GM20431 (cell line): ENCODE results near the gene NUBPL.

Source experiments
- in situ Hi-C: fragments of 300-500 bp; cut with MseI, MboI; formaldehyde crosslinking; loops from one replicate; pipeline ENCODE4 v1.15.0; 2020; ENCODE audit warnings: low sequenced_read_pairs; ENCODE audit not compliant: unreplicated experiment

NUBPL gene

DNA sequence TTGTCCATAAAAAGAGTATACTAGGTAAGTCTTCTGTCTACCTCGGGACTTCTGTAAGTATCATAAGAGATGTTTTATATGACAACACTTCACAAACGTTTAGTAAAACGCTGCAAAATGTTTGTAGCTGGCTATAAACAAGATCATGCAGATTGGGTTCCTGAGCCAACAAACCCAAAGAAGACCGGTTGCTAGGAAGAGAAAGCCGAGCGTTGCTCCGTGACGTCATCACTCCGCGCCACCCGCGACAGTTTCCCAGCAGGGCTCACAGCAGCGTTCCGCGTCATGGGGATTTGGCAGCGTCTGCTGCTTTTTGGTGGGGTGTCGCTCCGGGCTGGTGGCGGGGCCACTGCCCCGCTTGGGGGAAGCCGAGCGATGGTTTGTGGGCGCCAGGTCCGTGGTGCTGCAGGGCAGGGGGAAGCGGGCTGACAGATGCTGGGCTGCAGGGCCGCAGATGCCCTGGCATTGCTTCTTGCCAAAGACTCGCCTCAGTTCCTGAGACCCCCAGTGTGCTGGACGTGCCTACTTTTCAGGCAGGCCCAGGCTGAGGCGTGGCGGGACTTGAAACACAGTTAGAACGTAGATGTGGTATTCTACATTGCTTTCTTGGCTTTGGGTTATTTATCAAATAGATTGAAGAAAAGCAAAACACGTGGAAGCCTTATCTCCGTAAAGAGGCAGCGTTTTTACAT lies at the start of gene NUBPL:
Gene NUBPL, plus strand, starts transcription at position 250 of the 692 bp plus-strand sequence. Its CDS starts 36 bp downstream, at position 286.
- in situ Hi-C loops, result no loop called here

DNA sequence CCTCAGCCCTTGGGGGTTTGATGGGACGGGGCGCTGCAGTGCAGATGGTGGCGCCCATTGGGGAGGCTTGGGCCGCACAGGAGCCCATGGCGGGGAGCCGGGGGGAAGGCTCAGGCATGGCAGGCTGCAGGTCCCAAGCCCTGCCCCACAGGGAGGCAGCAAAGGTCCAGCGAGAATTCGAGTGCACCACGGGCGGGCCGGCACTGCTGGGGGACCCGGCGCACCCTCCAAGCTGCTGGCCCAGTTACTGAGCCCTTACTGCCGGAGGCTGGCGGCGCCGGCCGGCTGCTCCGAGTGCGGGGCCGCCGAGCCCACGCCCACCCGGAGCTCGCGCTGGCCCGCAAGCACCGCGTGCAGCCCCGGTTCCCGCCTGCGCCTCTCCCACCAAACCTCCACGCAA lies 34.1 kb upstream of the NUBPL start:
- in situ Hi-C loops, result no loop called here

DNA sequence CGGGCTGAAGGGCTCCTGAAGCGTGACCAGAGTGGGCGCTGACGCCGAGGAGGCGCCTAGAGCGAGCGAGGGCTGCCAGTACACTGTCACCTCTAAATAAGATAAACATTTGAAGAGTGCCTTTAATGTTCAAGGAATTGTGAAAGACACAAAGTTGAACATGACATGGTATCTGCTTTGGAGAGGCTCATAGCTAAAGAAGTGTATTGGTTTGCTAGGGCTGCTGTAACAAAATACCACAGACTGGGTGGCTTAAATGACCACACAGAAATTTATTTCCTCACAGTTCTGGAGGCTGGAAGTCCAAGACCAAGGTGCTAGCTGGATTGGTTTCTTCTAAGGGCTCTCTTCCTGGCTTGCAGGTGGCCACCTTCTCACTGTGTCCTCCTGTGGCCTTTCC lies 33.7 kb upstream of the NUBPL start:
- in situ Hi-C loops, result no loop called here

- in situ Hi-C loops, result no loop called here
These were observed 32.2 kb upstream of the NUBPL start for GRCh38 chr14:31529053-31529452.

DNA sequence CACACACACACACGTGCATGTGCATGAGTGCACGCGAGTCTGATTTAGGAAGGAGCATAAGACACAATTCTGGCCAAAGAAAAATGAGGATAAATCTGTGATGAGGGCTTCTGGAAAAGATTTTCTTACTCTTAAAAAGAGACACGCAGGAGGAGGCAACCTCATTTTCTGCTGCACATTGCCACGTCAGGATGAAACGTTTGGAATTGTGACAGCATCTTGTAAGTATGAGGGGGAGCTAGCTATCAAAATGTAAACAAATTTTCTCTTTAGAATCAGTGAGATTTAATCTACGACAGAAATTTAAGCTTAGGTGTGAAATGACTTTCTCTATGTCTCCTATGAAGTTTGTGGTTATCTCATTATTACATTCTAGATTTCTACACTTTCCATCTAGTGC lies 31.1 kb upstream of the NUBPL start:
- in situ Hi-C loops, result no loop called here

DNA sequence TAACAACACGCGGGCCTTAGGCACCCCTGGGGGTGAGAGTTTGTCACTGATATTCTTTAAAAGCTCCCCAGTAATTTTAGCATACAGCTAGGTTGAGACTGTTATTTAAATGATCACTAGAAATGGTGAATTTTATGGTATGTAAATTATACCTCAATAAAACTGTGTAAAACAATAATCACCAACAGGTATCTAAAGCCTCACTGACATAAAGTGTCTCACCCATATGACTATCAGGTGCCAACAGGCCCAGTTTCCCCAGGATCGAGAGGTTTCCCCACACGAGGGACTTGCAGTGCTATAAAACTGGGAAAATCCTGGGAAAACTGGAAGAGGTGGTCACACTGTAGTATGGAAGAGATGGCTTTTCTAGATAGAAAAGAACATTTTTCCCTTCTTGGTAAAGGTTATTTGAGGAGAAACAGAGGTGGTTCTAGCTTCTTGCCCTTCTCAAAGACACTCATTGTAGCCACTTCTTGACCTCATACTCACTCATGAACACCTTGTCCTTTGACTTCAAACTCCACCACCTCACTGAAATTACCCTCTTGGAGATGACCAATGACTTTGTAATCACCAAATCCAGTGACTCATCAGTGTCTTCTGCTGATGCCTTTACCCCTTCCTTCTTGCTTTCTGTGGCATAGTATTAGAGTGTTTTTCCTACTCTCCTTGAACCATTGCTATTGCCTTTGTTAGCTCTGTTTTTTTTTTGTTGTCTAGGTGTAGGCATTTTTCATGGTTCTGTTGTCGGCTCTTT lies 24.8 kb upstream of the NUBPL start:
- in situ Hi-C loops, result no loop called here

- in situ Hi-C loops, result no loop called here
These were observed 19.5 kb upstream of the NUBPL start for GRCh38 chr14:31541702-31542101.

DNA sequence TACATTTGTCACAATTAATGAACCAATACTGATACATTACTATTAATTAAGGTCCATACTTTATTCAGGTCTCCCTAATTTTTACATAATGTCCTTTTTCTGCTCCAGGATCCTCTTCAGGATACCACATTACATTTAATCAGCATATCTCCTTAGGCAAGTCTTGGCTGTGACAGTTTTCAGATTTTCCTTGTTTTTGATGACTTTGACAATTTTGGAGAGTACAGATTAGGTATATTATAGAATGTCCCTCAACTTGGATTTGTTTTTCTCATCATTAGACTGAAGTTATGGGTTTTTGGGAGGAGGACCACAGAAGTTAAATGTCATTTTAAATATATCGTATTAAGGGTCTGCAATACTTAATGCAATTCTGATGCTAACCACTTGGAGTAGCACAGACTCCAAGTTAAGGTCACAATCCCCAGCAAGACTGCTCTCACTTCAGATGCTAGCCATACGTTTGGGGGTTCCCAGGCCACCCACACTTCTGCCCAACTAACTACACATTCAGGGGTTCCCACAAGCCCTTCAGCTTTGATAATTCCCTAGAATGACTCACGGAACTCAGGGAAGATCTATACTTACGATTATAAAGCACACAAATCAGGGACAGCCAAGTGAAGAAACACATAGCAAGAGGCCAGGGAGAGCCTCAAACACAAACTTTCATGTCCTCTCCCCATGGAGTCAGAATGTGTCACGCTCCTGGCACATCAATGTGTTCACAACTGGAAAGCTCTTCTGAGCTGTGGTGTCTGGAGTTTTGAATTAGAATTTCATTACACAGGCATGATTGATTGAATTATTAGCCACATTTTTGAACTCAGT lies 17.0 kb upstream of the NUBPL start:
- in situ Hi-C loops, result no loop called here

- in situ Hi-C loops, result no loop called here
These were observed 16.4 kb upstream of the NUBPL start for GRCh38 chr14:31544816-31545215.

DNA sequence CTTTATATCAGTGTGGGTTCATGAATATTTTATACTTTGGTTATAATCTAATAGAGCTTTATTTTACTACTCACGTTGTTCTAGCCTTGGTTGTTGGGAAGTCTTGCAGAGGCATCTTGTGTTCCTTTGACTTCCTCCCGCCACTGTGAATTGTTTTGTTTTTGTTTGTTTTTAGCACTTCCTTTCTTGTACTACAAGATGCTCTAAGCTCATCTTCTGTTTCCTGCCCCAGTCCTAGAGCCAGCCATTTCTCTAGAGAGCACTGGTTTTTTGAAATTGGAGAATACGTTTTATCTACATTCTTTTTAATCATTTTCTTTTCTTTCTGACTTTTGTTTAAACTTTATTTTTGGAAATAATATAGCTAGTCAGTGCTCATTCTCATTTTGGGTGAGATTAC lies 15.9 kb upstream of the NUBPL start:
- in situ Hi-C loops, result no loop called here

DNA sequence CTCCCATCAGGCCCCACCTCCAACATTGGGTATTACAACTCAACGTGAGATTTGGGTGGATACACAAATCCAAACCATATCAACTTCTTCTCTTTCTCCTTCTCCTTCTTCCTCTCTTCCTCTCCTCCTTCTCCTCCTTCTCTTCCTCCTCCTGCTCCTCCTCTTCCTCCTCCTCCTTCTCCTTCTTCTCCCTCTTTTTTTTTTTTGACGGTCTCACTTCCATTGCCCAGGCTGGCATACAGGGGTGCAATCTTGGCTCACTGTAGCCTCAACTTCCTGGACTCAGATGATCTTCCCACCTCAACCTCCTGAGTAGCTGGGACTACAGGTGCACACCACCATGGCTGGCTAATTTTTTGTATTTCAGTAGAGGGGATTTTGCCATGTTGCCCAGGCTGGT lies 11.4 kb upstream of the NUBPL start:
- in situ Hi-C loops, result no loop called here

DNA sequence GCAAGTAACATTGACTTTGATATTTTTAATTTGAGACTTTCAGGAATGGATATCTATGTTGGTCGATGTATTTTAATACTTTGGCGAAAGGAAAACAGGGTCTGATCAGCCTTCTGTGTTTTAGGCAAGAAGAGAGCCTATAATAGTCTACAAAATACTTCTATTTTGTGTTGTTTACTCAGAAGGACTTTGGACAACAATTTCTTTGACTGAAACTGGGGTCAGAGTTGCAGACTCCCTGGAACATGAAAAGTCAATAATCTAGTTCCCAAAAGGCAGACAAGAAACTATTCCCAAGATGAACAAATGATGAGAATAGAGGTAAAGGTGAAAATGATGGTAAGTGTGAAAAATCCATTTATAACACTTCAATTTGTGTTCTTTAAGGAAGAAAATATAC lies 10.6 kb upstream of the NUBPL start:
- in situ Hi-C loops, result no loop called here

DNA sequence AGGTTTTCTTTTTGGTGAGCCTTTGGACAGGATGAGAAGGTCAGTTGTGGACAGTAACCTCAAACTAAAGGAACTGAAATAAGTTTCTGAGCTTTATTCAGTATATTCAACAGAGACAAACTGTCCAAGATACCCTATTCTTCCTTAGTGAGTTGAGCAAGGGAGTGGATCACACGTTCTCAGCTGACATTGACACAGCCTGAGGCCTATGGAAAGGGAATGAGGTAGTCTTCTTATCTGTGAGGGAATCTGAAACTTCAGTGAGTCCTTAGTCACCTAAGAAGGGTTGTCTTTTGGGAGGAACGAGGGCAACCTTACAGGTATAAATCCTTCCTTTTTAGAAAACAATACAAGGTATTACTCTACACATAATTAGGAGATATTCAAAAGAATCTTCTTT lies 5.0 kb upstream of the NUBPL start:
- in situ Hi-C loops, result no loop called here

DNA sequence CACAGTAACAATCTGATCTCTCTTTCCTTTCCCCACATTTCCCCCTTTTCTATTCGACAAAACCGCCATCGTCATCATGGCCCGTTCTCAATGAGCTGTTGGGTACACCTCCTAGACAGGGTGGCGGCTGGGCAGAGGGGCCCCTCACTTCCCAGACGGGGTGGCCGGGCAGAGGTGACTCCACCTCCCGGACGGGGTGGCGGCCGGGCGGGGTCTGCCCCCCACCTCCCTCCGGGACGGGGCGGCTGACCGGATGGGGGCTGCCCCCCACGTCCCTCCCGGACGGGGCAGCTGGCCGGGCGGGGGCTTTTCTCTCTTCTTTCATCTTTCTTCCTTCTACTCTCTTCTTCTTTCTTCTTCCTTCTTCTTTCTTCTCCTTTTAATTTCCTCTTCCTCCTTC lies 1.3 kb upstream of the NUBPL start:
- in situ Hi-C loops, result no loop called here

DNA sequence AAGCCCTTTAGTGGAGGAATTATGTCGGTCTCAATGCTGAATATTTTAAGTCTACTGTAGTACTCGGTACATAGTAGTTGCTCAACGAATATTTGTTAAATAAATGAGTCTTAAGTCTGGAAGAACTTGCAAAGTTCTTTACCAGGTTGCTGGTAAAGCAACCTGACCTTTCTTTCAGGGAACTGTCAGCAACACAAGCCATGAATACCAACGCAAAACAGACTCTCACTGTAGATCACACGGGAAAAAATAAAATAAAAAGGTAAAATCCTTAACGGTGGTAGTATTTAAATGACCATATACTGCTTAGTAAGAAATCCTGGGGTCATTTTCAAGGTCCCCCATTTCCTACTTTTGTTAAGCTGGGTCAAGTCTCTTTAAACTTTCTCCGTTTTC lies 447 bp upstream of the NUBPL start:
- in situ Hi-C loops, result no loop called here

GRCh38 chr14:31564194-31564593 lies 3.0 kb downstream of the NUBPL start:
- in situ Hi-C loops, result no loop called here

GRCh38 chr14:31566456-31566855 lies 5.3 kb downstream of the NUBPL start:
- in situ Hi-C loops, result no loop called here

- in situ Hi-C loops, result no loop called here
These were observed 6.5 kb downstream of the NUBPL start for GRCh38 chr14:31567655-31568054.

DNA sequence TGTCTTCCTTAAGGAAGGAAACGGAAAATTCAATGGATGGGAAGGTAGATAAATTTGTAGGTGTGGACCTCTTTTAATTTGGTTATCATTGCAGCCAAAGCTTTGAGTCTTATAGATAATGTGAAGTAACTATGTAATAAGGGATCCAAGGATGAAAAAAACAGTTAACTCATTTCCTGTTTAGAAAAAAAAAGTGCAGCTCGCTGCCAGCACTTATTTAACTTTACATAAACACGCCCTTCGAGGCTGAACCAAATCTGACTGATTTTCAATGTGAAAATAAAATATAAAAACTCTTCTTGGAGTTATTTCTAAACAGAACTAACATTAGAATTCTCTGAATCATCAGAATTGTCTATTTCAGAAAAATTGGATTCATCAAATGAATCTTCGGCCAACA lies 7.0 kb downstream of the NUBPL start:
- in situ Hi-C loops, result no loop called here

GRCh38 chr14:31568671-31569070 lies 7.5 kb downstream of the NUBPL start:
- in situ Hi-C loops, result no loop called here

DNA sequence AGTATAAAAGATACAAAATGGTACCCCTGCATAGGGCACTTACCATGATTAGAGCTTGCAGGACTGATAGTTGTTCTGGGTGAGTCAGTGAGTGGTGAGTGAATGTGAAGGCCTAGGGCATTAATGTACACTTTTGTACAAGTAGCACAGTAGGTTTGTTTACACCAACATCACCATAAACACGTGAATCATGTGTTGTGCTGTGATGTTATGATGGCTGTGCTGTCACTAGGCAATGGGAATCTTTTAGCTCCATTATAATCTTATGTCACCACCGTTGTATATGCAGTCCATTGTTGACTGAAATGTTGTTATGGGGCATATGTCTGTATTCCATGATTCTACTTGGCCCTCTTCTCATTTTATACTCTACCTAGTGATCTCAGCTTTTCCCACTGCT lies 11.8 kb downstream of the NUBPL start:
- in situ Hi-C loops, result no loop called here
